GM21825 (cell line): ENCODE results near the gene CCT2.

Experiments
- ATAC-seq: cut with Tn5 transposase; IDR thresholded peaks from one replicate; pipeline ENCODE4 v1.9.1; 2021; ENCODE audit warnings: mild to moderate bottlenecking, moderate library complexity; ENCODE audit not compliant: unreplicated experiment

CCT2 gene

DNA sequence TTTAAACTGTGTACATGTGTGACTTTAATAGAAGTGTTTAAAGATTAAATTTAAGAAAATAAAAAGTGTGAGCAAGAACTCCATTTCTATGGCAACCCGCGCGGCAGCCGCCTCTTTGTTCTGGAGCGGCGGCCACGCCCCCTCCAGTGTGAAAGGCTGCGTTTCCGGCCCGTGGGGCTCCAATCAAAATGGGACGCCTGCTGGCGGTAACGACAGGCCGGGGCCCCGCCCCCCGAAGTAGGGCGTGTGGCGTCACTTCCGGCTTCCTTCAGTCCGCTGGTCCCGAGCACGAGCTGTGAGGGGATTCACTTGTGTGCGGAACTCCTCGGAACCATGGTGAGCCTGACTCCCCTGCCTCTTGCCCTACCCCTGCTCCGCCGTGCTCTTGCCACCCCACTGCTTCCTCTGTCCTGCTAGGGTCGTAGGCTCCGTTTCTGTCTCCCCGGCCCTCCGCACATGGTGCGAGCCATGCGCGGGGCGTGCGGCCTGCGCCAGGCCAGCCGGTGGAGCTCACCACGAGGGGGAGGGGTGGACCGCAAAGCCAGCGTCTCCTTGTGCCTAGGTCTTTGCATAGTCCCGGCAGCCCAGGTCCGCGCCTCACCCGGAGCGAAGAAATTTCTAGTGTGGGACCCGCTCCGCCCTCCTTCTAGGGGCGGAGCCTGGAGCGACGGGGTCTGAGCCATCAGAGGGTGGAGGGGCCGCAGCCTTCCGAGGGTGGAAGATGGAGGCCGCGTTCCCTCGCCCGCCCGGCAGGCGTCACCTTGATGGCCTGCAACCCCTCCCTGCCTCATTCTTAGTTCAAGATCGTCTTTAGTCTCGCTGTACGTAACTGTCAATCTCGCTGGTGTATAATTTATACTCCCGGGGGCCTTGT, at the start of gene CCT2:
TSS of gene CCT2 (plus strand) at position 271 of the 874 bp plus-strand sequence. CDS start at position 334, 63 bp downstream.
- peak; percentile 97 for ATAC-seq

- no peak for ATAC-seq
These were observed 44.3 kb upstream of the CCT2 start for GRCh38 chr12:69540987-69541386.

DNA sequence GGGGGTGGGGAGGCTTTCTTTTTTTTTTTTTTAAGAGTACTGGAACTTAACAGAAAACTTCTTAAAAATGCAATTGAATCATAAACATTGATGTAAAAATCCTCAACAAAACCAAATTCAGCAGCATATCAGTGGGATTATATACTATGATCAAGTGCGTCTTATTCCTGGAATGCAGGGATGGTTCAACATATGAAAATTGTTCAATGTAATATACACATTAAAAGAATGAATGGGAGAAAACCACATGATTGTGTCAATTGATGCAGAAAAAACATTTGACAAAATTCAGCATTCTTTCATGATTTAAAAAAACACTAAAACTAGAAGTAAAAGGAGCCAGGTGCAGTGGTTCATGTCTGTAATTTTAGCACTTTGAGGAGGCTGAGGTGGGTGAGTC, 41.2 kb upstream of the CCT2 start:
- ATAC-seq, result no peak

- no peak for ATAC-seq
These were observed 40.2 kb upstream of the CCT2 start for GRCh38 chr12:69545081-69545480.

GRCh38 chr12:69546693-69547438, 38.4 kb upstream of the CCT2 start:
- ATAC-seq, result no peak

DNA sequence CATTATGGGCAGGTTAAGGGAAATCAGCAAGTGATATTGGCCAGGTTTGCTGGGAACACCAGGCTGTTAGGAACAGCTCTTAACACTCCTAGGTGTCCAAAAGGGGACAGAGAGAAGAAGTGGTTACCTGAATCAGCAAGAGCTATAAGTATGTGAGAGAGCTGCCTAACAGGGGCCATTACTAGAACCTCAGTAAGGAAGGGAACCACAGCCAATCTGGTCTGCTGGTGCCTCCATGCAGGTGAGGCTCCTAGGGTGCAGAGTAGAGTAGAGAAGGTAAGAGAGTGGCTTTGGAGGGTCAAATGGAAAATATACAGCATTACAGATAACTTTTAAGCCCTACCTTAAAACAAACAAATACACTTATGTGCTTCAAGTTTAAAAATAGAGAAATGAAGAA, 36.6 kb upstream of the CCT2 start:
- no peak for ATAC-seq

DNA sequence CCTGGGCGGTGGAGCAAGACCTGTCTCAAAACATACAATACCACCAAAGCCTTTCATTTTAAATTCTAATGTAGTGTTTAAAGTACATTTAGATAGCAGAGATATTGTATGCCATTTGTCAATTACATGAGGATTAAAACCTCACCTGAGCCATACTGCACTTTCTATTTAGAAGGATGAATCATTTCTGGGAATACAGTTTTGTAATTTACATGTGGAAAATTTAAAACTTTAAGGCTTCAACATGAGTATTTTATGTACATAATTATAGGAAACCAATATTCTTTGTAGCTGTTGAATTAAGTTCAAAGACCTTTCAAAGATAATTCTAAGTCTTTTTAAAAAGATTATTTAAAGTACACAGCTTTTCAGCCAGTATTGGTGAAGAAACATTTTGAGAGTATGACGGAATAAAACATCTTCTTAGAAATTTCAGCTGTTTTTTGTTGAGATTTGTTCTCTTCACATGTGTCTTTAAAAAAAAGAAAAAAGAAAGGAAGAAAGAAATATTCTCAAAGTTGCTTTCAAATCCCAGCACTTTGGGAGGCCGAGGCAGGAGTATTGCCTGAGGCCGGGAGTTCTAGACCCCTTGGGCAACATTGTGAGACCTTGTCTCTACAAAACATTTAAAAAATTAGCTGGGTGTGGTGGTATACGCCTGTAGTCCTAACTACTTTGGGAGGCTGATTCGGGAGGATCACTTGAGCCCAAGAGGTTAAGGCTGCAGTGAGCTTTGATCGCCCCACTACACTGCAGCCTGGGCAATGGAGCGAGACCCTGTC, 34.5 kb upstream of the CCT2 start:
- no peak for ATAC-seq

DNA sequence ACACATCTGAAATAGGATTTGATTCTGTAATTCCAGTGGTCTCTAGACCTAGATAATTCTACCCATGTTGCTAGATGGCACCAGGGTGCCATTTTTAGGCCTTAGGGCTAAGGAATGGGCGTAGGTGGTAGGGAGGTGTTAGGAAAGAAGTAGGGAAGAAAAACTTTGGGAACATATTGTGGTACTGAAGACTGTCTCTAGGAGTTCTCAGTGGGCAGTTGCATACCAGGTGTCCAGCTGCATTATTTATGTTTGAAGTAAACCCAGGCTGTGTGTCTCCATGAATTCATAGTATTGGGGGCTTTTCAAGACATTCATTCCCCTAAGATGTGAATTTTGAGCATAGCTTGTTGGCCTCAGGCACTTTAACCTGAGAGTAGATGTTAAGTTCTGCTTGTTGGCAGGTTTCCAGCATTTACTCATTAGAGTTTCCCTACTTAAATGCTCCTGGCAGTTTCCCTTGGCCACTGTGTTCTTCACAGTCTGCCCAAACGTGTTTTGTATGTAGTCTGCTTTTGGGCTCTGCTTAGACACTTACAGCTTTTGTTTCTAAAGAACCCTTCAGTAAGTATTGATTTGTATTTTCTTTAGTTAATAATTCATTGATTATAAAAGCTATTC, 31.5 kb upstream of the CCT2 start:
- ATAC-seq, result no peak

- ATAC-seq, result no peak
These were observed 29.8 kb upstream of the CCT2 start for GRCh38 chr12:69555461-69555860.

DNA sequence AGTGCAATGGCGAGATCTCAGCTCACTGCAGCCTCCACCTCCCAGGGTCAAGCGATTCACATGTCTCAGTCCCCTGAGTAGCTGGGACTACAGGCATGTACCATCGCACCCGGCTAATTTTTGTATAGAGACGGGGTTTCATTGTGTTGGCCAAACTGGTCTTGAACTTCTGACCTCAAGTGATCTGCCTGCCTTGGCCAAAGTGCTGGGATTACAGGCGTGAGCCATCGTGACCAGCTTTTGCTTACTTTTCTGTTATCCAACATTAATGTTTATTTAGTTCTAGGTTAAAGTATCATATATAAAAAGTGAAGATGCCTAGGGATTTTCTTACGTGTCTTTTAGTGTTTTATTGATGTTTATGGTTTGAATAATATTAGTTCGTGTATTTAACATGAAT, 28.9 kb upstream of the CCT2 start:
- ATAC-seq, result no peak

DNA sequence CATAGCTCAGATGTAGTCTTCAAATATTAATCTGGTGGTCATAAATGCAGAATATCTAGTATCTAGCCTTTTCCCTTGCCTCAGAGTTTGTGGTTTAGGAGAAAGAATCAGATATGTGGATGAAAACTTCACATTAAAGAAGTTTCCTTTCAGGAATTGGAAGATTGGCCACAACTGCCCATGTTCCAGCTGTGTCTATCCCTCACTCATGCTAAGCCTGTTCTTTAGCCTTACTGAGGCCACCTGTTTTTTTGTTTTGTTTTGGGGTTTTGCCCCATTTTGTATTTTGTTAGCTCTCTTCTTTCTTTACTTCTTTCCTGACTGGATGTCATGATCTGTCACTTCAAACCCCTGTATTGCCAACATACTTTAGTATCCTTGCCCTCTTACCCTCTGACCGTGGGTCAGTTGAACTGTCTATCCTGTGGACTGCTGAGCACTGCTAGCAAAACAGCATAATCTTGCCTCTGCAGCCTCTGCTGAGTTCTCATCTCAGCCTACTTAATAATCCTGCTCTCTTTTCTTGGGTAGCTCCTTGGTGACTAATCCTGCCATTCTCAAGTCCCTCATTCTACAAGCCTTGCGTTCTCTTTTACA, 22.0 kb upstream of the CCT2 start:
- ATAC-seq, result no peak

DNA sequence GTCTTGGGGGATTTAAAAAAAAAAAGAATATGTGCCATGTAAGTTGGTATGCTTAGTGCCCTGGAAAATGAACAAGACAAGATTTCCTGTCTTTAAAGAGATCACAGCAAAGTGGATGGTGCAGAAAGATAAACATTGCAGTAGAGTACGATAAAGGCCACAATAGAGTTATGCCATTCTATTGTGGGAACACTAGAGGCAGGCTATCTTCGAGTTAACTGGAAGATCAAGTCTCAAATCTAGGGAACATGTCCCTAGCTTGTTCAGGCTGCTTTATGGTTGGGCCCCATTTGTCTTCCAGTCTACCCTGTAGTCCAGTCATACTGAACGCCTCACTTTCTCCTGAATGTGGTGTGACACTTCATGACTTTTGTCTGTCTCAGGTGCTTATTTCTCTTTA, 18.7 kb upstream of the CCT2 start:
- no peak for ATAC-seq

GRCh38 chr12:69569236-69569635, 16.0 kb upstream of the CCT2 start:
- ATAC-seq, result no peak

DNA sequence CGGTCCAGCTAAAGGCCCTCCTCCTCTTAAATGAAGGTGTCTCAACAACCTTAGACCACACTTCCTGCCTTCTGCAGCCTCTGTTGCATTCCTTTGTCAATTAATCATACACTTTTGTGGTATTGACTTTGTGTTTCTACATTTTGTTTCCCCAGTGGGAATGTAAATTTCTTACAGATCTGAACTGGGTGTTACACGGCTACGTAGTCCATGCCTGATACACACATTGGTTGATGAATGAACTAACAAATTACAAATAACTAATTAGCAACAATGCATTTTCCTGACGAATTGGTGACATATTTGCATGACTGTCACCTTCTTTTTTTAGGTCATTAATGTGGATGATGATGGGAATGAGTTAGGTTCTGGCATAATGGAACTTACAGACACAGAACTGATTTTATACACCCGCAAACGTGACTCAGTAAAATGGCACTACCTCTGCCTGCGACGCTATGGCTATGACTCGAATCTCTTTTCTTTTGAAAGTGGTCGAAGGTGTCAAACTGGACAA, 15.2 kb upstream of the CCT2 start:
- no peak for ATAC-seq

DNA sequence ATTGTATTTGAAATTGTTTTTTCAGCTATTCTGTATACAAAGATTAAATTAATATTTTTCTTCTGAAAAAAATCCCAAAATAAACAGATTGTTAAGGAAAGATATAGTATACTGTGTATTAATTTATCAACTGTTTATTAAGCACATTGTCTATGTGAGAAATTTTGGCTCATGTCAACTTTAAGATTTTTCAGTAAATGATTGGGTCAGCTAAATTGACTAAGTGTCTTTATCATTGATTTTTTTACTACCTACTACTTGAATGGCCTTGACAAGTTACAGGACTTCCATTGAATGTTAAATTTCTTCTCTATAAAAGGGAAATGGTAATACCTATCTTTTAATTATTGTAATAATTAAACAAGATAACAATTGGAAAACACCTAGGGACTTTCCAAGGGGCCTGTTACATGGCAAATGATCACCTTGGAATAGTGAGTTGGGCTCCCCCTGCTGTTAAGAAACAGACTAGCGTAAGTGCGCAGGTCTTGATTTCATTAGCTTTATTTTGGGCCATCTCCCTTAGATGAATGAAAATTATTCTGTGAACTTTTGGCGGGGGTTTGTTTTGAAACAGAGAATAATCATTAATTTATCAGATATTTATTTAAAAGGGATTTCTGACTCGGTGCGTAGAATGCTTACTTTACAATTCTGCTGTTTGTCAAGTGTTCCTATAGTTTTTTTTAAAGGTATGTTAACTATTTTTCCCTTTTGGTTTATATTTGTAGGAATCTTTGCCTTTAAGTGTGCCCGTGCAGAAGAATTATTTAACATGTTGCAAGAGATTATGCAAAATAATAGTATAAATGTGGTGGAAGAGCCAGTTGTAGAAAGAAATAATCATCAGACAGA, 14.5 kb upstream of the CCT2 start:
- peak; percentile 70 for ATAC-seq

DNA sequence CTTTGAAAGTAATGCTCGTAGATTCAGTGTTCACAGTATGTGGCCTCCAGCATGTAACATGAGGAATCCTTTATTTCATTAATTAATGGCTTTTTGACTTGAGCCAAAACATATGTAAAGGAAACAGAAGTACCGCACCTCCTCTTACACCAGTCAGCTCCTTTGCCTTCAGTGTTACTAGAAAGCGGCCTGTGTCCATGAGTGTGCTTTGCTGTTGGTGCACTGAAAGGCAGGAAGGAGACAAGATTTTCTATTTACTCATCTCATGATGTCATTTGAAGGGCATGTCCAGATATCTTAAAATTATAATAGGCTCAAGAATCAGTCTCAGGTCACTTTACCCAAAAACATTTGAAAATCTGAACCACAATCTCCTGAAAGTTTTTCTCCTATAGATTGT, 9.9 kb upstream of the CCT2 start:
- ATAC-seq, result no peak

DNA sequence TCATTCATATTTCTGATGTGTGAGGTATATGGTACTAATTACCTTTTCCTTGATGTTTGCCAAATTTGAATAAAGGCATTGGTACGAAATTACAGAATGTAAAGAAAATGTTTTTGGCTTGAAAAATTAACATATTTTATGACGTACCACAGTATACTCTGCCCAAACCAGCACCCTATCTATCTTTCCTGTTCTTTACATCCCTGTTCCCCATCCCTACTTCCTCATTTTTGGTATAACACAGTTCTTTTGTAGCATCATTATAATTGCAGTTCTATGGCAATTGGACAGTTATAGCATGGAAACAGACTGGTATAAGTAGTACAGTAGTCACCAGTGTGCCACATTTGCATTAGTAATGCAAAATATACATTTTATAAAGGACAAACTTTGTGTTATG, 7.0 kb upstream of the CCT2 start:
- ATAC-seq, result no peak

DNA sequence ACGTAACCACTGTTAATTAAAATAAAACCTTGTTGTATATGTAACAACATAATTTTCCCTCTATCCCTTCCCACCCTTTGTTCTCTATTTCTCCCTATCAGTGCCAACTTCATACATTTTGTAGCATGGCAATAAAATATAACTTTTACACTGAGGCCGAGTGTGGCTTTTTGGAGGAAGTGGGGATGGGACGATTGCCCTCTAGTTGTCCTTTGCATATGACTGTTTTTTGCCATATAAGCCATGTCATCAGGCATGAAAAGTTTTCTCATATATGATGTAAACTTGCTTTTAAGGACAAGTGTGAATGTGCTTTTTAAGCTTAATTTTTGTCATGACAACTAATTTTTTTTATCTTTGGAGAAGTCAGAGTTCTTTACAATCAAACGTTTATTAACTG, 6.2 kb upstream of the CCT2 start:
- ATAC-seq, result no peak

GRCh38 chr12:69580074-69580473, 5.2 kb upstream of the CCT2 start:
- ATAC-seq, result no peak
